ENCODE measurements around the gene TRABD.

The TRABD gene

GRCh38 chr22:50217543-50218152, 31.9 kb downstream of the TRABD start:
- DNase-seq (ENCODE audit: low read depth) = no peak

- DNase-seq (ENCODE audit: low read depth) = no peak
Observed at GRCh38 chr22:50218153-50218995, 32.7 kb downstream of the TRABD start.

- no peak for DNase-seq (ENCODE audit: low read depth)
Observed at GRCh38 chr22:50218996-50219727, 33.4 kb downstream of the TRABD start.

- DNase-seq (ENCODE audit: low read depth) = no peak
Observed at GRCh38 chr22:50219800-50220602, 34.3 kb downstream of the TRABD start.

GRCh38 chr22:50220603-50221409, 35.1 kb downstream of the TRABD start:
- DNase-seq (ENCODE audit: low read depth) = no peak

- no peak for DNase-seq (ENCODE audit: low read depth)
Observed at GRCh38 chr22:50221410-50222300, 35.9 kb downstream of the TRABD start.

GRCh38 chr22:50222508-50222907, 36.8 kb downstream of the TRABD start:
- no peak for DNase-seq (ENCODE audit: low read depth)

- no peak for DNase-seq (ENCODE audit: low read depth)
Observed at GRCh38 chr22:50224071-50224470, 38.4 kb downstream of the TRABD start.

- DNase-seq (ENCODE audit: low read depth) = no peak
Observed at GRCh38 chr22:50225200-50225969, 39.7 kb downstream of the TRABD start.

GRCh38 chr22:50226063-50226874, 40.6 kb downstream of the TRABD start:
- no peak for DNase-seq (ENCODE audit: low read depth)

- DNase-seq (ENCODE audit: low read depth) = no peak
Observed at GRCh38 chr22:50226875-50227165, 41.1 kb downstream of the TRABD start.

- no peak for DNase-seq (ENCODE audit: low read depth)
Observed at GRCh38 chr22:50227579-50228215, 42.0 kb downstream of the TRABD start.

- no peak for DNase-seq (ENCODE audit: low read depth)
Observed at GRCh38 chr22:50228366-50228765, 42.7 kb downstream of the TRABD start.

GRCh38 chr22:50229370-50229769, 43.7 kb downstream of the TRABD start:
- no peak for DNase-seq (ENCODE audit: low read depth)

GRCh38 chr22:50232481-50233151, 46.9 kb downstream of the TRABD start:
- DNase-seq (ENCODE audit: low read depth) = no peak

- no peak for DNase-seq (ENCODE audit: low read depth)
Observed at GRCh38 chr22:50233223-50233622, 47.5 kb downstream of the TRABD start.

GRCh38 chr22:50236731-50237409, 51.2 kb downstream of the TRABD start:
- no peak for DNase-seq (ENCODE audit: low read depth)

All from stimulated activated CD8-positive, alpha-beta memory T cell treated with anti-CD3 and anti-CD28 coated beads, Interleukin-12 subunit alpha, Interleukin-12 subunit beta, amount 100 ng/mL, for 4 hours (primary cell).